Fibroblast of lung (primary cell): ENCODE data around the gene SUGP1.

Experiments
- EZH2 ChIP-seq: IDR thresholded peaks from 2 replicates; pipeline ENCODE4 v1.5.1; 2012; ENCODE audit warnings: low read length, control low read depth, mild to moderate bottlenecking; ENCODE audit errors: missing control alignments
- TF ChIP-seq, protein P1 (sequence below), 2 donors: IDR thresholded peaks in 1 of 2; conservative IDR thresholded peaks in 1 of 2; 1 replicate in 1 of 2; 2 replicates in 1 of 2; pipeline ENCODE4 v1.5.1; 2011 to 2012; ENCODE audit warnings: low read length in 2 of 2, control low read depth in 1 of 2, inconsistent platforms in 1 of 2, low read depth in 1 of 2, mild to moderate bottlenecking in 1 of 2

DNA sequence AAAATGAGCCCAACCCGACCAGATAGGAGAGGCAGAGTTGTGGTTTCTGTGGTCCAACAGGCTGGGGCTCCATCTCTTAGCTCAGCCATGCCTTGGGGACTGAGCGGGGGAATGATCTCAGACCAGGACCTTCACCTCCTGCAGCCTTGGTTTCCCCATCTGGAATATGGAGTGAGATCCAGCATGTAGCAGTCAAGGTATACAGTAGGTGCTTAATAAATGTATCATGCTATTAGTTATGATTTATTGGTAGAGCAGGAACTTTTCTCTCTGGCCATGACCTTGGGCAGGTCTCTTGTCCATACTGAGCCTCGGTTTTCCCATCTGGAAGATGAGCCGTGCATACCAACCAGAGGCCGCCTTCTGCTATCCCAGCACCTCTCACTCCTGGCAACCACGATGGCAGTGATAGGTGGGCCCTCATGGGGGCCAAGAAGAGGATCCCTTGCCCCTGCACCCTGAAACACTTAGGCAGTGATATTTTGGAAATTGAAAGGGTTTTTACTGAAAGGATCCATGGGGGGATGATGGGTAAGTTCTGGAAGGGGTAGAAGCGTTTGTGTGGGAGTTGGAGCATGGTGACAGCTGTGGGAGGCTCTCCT, 56.3 kb downstream of the SUGP1 start:
- TF ChIP-seq, protein P1, sequence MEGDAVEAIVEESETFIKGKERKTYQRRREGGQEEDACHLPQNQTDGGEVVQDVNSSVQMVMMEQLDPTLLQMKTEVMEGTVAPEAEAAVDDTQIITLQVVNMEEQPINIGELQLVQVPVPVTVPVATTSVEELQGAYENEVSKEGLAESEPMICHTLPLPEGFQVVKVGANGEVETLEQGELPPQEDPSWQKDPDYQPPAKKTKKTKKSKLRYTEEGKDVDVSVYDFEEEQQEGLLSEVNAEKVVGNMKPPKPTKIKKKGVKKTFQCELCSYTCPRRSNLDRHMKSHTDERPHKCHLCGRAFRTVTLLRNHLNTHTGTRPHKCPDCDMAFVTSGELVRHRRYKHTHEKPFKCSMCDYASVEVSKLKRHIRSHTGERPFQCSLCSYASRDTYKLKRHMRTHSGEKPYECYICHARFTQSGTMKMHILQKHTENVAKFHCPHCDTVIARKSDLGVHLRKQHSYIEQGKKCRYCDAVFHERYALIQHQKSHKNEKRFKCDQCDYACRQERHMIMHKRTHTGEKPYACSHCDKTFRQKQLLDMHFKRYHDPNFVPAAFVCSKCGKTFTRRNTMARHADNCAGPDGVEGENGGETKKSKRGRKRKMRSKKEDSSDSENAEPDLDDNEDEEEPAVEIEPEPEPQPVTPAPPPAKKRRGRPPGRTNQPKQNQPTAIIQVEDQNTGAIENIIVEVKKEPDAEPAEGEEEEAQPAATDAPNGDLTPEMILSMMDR (conservative IDR thresholded peaks at IDR 0.05 in 1 of 2, IDR thresholded peaks at IDR 0.05 in 1 of 2; ENCODE audit: low read depth in 1 of 2, low read length in 2 of 2), result no peak
- no peak for TF ChIP-seq EZH2
